HL-60/S4 (cell line): ENCODE results near the gene CRYBA4.

ENCODE experiments used
- in situ Hi-C: fragments of 300-500 bp; cut with MboI; formaldehyde crosslinking; loops from 2 replicates; pipeline ENCODE4 v1.14.3; 2022; ENCODE audit warnings: low sequenced_read_pairs

Gene CRYBA4

DNA sequence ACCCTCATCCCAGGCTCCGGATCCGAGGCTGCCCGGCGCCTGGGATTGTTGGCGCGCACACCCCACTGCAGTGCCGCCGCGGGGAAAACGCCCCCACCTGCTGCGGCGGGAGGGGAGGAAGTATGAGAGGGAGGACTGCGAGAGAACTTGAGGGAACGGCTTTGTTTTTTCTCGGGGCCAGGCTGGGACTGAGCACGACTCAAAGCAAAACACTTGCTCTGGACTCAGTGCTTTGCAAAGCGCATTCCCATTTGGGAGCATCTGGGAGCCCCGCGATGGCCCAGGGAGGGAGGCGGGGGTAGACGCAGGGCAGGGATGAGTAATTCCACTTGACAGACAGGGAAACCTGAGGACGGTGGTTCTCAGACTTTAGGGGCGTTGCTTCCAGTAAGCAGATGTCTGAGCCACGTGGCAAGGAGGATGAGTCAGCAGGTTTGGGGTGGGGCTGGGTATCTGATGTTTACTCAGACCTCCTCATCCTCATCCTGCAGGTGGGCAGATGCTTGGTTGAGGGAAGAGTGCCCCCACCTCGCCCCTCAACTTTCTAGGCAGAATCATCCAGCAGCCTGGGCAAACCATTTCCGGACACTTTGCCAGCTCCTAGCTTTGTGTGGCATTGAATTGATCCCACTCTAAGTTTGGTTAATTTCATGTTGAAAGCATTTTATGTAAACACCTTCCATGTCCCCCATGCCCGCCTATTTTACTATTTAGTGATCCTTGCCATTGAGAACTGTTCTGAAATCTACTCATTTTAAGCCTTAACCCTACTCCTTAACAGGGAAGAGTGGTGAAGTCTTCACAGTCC, 37.1 kb downstream of the CRYBA4 start:
- in situ Hi-C loops = no loop called here

DNA sequence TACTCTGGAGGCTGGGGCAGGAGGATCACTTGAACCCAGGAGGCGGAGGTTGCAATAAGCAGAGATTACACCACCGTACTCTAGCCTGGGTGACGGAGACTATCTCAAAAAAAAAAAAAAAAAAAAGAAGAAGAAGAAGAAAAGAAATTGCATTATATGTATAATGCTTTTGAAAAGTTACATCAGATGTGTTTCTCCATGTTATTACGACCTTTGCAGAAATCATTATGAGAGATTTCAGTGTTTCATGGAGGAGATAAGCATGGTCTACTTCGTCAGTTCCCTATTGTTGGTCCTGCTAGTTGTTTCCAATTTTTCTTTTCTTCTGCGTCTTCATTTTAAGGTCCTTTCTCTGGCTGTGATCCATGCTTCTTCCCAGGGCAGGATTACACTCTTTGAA, 38.6 kb downstream of the CRYBA4 start:
- in situ Hi-C loops = no loop called here

DNA sequence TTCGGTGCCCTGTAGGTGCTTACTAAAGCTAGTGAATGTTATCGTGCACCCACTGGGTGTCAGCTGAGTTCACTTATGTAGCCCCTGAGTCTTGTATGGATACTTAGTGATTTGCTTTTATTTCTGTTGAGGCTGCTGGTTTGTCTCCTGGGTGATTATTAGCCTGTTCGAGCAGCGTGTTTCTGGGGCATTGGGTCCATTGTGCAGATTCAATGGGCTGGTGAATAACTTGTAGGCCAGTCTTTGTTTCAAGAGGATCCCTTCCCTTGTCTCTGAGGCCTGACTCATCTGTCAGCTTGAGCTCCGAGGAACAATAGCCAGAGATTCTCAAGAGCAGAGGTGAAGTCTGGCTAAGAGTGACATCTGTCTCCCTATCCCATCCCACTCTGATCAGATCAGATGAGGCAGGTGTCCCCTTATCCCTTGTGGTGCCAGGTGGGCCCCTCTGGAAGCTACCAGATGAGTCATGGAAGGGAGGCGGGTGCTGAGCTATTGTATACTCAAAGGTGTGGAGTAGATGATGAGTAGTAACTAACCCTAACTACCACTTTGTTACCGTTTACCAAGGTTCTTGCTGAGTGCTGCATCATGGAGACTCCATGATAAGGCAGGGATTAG, 39.3 kb downstream of the CRYBA4 start:
- in situ Hi-C loops = no loop called here

- in situ Hi-C loops = no loop called here
These were observed 40.4 kb downstream of the CRYBA4 start for GRCh38 chr22:26662160-26662559.

GRCh38 chr22:26663374-26663923, 41.7 kb downstream of the CRYBA4 start:
- in situ Hi-C loops = no loop called here

GRCh38 chr22:26665813-26666231, 44.1 kb downstream of the CRYBA4 start:
- in situ Hi-C loops = no loop called here

GRCh38 chr22:26667140-26667539, 45.4 kb downstream of the CRYBA4 start:
- in situ Hi-C loops = no loop called here

DNA sequence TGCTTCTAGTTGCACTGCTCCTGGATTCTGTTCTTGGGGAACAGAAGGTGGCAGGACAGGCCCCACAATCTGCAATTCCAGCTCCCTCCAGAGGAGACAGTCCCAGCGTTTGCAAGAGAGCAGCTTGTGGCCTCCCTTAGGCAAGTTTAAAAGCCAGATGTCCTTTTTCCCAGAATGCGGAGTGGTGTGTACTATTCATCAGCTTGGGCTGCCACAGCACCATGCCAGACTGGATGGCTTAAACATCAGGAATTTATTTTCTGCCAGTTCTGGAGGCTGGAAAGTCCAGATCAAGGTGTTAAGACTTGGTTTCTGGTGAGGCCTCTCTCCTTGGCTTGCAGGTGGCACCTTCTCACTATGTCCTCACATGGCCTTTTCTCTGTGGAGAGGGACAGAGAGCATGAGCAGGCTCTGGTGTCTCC, 47.3 kb downstream of the CRYBA4 start:
- in situ Hi-C loops = no loop called here

GRCh38 chr22:26670459-26670858, 48.7 kb downstream of the CRYBA4 start:
- in situ Hi-C loops = no loop called here

DNA sequence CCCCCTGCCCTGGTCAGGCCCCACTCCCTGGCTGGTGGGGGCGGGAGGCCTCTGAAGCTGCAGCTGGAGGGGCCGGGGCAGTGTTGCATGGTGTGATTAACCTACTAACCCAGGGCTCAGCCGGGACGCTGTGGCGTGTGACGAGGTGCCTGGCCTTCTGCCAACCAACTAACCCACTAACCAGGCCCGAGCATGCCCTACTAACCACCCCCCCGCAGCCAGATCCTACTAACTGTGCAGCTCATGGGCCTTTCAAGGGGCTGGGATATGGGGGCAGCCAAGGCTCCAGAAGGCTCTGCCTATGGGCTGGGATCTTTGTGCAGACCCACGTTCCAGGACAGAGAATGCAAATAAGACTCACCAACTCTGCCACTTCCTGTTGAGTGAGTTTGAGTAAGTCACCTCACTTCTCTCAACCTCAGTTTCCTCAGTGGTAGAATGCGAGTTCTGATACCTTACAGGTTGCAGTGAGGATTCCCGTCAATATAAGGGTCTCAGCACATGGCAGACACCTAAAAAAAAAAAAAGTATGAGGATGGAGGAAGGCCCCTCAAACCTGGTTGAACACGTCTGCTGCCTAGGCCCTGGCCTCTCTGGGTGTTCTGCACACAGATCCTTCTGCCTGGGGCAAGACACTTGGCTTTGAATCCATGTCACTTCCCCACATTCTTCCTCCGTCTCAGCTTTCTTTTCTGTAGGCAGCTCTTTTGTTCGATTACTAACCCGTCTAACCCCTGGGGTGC, 49.7 kb downstream of the CRYBA4 start:
- in situ Hi-C loops = no loop called here

DNA sequence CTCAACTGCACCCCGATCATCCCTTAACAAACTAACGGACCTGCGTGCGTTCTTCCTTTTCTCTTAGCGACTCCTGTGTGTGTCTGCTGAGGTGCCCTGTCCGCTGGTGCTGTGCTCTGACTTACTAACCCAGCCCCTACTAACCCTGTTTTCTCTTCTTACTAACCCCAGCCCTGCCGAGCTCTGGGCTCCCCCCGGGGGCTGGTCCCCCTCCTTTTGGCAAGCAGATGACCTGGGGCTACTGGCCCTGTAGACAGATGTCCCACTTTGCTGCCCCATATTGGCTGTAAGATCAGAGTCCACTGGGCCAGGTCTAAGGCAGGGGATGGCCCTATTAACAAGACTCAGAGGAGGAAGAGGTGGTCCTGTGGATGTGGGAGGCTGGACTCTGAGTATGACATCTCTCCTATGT, 50.3 kb downstream of the CRYBA4 start:
- in situ Hi-C loops = no loop called here

DNA sequence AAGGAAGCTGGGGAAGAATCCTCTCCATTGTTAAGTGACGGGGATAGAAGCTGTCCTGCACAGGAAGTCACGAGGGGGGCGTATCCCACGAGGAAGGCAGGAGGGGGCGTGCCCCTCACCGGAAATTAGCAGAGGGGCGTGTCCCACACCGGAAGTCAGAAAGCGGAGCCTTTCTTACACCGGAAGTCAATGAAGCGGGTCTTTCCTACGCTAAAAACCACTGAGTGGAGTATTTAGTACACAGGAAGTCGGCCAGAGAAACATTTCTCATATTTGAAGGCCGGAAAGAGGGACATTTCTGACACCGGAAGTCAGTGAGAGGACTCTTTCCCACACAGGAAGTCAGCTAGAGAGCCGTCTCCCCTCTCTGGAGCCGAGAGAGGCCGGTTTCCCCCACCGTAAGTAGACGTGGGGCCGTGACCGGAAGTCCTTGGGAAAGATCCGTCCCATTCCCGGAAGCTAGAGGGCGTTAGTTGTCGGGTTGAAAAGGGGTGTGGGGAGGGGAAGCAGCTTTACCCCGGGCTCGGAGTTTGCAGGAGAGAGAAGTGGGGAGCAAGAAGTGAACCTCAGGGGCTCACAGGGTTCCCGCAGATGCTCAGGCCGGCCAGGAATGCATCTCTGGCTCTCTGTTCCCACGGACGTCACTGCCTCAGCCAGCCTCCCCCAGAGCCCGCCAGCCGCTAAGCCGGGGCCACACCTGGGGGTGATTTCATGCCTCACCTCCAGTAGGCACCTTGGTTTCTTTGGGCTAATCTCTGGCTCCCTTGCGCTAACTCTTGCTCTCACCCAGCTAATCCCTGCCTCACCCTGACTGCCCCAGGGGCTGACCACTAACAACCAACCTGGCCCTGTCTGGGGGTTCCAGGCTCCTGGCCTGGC, 51.1 kb downstream of the CRYBA4 start:
- in situ Hi-C loops = no loop called here

DNA sequence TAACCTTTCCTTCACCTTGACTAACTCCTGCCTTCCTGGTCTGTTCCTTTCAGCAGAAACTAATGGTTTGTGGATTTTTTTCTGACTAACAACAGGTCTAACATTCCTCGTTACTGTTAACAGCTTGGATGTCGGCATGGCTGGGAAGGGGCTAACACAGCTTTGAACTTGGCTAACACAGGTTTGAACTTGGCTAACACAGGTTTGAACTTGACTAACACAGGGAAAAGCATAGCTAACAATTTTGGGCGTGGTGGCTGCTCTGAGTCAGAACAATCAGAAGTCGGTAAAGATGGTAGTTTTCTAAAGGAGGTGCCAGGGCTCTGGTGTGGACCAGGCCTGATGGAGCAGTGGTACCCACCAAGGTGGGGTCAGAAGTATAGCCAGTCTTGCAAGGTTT, 51.7 kb downstream of the CRYBA4 start:
- in situ Hi-C loops = no loop called here

- in situ Hi-C loops = no loop called here
These were observed 52.7 kb downstream of the CRYBA4 start for GRCh38 chr22:26674211-26675190.

- in situ Hi-C loops = no loop called here
These were observed 54.0 kb downstream of the CRYBA4 start for GRCh38 chr22:26675687-26676268.

DNA sequence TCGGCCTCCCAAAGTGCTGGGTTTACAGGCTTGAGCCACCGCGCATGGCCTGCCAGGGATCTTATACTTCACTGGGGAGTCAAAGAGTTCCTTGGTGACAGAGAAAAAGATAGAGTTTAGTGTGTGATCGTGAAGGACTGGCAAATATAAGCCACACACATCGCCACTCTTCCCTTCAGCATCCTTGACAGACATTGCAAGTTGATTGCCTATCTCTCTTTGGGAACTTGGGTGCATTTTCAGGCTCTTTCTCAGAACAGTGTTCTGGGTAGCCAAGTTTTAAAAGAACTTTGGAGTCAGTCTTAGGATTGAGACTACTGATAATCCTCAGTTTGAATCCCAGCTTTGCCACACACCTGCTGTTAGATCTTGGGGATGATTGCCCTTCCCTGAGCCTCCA, 55.5 kb downstream of the CRYBA4 start:
- in situ Hi-C loops = no loop called here

- in situ Hi-C loops = no loop called here
These were observed 57.4 kb downstream of the CRYBA4 start for GRCh38 chr22:26679003-26679629.
